Measurements from ENCODE around the gene USP40.

DNA sequence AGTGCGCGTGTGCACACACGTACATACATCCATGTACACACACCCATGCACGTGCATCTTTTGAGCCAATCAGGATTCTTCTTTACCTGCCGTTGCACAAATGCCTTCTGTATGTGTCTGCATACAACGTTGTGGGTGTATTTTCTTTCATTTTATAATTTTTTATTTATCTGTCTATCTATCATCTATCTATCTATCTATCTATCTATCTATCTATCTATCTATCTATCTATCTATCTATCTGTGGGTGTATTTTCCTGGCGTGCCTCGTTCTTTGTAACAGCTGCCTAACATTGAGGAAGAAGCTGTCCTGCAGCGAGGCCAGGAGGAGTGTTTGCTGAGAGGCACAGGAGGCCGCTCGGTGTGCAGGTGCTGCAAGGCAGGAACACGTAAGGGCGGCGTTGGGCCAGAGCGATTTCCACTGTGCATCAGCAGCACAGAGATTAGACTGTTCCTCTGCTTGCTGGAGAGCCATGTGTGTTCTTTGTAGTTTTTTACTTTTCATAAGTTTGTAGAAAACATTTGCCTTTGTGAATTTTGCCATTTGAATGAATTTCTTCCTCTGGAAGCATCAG lies 127.9 kb downstream of the USP40 start:
- TF ChIP-seq CTCF (conservative IDR thresholded peaks at IDR 0.05 in 1 of 2, IDR thresholded peaks at IDR 0.05 in 1 of 2; ENCODE audit: low read depth in 1 of 2, low read length in 2 of 2) (no peak), EZH2 (IDR thresholded peaks at IDR 0.05; ENCODE audit: low read length, missing control alignments) (no peak)
